RWPE1 (cell line): ENCODE measurements around the gene KRT35.

ENCODE experiments used
- CTCF ChIA-PET: fragments of 350-600 bp; sonication (Branson Sonifier 250); formaldehyde crosslinking; extraction: SDS; loops from one replicate; lab custom pipeline; 2021; lab: Yijun Ruan, JAX
- POLR2A ChIA-PET: fragments of 400-600 bp; formaldehyde crosslinking; extraction: SDS; loops from one replicate; lab custom pipeline; 2020; ENCODE audit warnings: antibody characterized with exemption; ENCODE audit not compliant: low non-redundant PET; lab: Yijun Ruan, JAX
- DNase-seq: peaks from one replicate; pipeline ENCODE4 v3.0.0; 2012; ENCODE audit warnings: low spot score
- H3K27ac ChIP-seq: fragments of 450-650 bp; 2 replicates; pipeline ENCODE4 v1.5.1; 2017
- TF ChIP-seq, protein P1 (sequence below): fragments of 450-650 bp; conservative IDR thresholded peaks from 2 replicates; pipeline ENCODE4 v1.5.1; 2017; ENCODE audit warnings: low read depth, mild to moderate bottlenecking

Gene KRT35

DNA sequence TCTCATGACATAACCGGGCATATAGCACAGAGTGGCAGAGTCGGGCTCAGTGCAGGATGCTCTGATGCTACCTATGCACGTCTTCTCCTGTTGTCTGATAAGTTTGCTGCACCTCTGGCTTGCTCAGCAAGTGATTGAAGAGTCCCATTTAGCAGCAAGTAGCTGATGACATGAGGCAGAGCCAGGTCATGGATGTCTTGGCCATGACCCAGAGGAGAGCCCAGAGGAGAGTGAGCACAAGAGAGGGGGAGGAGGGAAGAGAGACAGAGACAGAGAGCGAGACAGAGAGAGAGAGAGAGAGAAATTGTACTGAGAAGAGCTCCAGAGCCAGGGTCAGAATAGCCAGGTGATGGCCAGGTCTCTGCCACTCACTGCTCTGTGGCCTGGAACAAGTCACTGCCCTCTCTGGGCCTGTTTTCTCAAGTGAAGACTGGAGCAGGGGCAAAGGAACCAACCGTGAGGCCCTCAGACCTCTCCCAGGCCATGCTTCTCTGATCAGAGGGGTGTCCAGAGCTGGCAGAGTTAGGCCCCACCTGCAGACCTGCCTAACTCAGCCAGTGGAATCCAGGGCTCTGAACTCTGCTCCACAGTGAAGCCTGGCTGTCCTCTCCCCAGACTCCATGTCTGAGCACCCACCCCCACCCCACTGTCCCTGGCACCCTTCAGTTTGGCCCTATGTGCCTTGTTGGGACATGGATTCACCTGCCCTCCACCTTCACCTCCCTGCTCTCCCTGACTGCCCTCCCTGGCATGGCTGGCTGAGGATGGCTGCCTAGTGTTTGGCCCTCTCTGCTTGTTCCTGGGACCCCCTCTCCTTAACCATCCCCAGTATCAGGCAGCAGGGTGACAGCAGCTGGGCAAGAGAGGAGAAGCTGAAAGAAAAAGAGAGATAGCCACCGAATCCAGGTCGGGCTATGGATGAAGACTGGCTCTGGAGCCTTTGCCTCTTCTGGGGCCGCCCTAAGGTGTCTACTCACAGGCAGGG, 4.3 kb upstream of the KRT35 start:
- H3K27ac ChIP-seq: no peak overlapping the region
- ChIA-PET POLR2A (no interaction called here), CTCF (interaction anchor here (0.6 to 1.6 kb wide), 3 partner anchors 51 to 1484 kb away, joined by 3 read pairs; no protein-coding TSS in a partner anchor)
- no peak for DNase-seq
- TF ChIP-seq, protein P1, sequence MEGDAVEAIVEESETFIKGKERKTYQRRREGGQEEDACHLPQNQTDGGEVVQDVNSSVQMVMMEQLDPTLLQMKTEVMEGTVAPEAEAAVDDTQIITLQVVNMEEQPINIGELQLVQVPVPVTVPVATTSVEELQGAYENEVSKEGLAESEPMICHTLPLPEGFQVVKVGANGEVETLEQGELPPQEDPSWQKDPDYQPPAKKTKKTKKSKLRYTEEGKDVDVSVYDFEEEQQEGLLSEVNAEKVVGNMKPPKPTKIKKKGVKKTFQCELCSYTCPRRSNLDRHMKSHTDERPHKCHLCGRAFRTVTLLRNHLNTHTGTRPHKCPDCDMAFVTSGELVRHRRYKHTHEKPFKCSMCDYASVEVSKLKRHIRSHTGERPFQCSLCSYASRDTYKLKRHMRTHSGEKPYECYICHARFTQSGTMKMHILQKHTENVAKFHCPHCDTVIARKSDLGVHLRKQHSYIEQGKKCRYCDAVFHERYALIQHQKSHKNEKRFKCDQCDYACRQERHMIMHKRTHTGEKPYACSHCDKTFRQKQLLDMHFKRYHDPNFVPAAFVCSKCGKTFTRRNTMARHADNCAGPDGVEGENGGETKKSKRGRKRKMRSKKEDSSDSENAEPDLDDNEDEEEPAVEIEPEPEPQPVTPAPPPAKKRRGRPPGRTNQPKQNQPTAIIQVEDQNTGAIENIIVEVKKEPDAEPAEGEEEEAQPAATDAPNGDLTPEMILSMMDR: no peak

DNA sequence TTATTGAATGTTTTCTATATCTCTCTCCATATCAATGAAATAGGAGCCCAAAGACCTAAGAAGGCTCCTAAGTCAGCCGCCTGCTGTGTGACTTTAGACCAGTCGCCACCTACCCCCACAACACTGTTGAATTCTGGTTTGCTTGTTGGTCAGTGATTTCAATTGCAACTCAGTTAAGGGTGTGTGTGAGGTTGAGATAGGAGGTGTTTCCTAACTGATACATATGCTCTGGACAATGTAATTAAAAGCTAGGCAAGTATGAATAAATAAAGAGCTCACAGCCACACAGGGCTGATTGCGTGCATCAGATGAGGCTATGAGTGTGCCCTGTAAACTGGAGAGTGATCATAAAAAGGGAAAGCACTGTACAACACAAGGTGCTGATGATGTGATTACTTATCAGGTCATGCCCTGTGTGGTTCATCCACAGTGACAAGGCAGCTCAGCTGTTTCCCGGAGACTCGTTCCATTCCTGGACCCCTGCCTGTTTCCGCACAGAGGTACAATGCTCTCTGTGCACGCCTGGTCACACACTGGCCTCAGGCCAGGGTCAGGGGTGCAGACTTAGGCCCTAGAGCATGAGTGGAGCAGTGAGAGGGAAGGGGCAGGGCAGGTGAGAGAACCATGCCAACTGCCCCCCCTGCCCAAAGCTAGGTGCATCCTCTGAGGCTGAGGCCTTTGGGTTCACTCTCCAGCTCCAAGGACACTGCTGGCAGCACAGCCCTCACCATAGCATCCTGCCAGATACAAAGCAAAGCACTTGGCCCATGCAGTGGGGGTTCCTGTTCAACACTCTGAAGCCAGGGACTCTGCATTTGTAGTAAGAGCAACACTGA, 3.3 kb upstream of the KRT35 start:
- ChIA-PET CTCF (interaction anchor here (0.6 to 1.5 kb wide), 3 partner anchors 12 to 1483 kb away, joined by 3 to 5 read pairs (median 3); no protein-coding TSS in a partner anchor), POLR2A (no interaction called here)
- TF ChIP-seq, protein P1: no peak
- DNase-seq: no peak
- H3K27ac ChIP-seq: no peak overlapping the region

DNA sequence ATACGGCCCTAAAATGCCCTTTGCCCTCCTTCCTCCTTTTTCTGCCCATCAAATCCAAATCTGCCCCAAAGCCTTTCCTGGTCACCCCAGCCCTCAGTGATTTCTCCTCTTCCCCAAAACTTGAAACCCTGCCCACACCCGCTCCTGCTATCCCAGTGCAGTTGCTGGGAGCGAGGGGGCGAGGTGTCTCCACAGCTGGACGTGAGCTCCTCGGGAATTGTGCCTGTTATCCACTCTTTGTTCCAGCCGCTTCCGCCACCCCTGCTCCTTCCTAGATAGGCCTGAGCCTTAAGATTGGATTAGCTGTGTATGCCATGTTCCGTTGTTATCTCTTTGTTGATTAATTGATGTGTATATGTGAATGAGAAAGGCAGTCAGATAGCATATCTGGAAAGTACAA, 2.6 kb upstream of the KRT35 start:
- TF ChIP-seq, protein P1: no peak
- CTCF ChIA-PET: interaction anchor here (1.5 kb wide), 1 partner anchor 12 kb away, joined by 5 read pairs; no protein-coding TSS in a partner anchor

DNA sequence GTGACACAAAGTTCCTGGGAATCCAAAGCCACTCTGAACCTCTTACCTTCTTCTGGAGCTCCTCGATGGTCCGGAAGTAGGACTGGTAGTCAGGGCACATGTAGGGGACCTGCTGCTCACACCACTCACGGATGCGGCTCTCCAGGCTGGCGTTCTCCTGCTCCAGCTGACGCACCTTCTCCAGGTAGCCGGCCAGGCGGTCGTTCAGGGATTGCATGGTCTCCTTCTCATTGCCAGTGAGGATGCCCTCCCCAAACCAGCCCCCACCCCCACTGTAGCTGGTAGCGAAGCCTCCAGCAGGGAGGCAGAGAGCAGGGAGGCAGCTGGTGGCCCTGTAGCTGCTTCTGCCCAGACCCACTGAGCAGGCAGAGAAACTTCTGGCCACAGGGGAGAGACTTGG, 370 bp downstream of the KRT35 start:
- POLR2A ChIA-PET: no interaction called here
- TF ChIP-seq, protein P1: no peak
- H3K27ac ChIP-seq: no peak overlapping the region
- CTCF ChIA-PET: no interaction called here
- DNase-seq: no peak

More for the DNA sequence above, 2.6 kb upstream of the KRT35 start:
- POLR2A ChIA-PET: no interaction called here
- no peak for DNase-seq
- H3K27ac ChIP-seq: no peak overlapping the region

DNA sequence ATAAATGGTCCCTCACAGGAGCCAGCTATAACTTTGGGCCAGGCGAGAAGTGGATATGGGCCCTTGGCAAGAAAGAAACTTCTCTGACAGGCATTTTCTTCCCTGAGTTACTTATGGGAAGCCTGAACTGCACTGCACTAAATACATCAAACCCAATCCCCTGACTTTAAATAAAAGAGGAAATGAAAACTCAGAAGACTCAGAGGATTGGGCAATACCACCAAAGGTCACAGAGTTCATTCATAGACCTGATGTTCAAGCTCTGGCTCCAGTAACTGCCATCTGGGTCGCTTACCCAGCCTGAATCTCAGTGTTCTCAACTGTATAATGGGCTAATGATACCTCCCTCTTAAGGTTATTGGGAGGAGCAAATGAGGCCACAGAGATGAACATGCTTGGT, 815 bp downstream of the KRT35 start:
- ChIA-PET POLR2A (interaction anchor here (0.6 kb wide), 1 partner anchor 1171 kb away, joined by 3 read pairs; no protein-coding TSS in a partner anchor), CTCF (no interaction called here)
- no peak for DNase-seq

DNA sequence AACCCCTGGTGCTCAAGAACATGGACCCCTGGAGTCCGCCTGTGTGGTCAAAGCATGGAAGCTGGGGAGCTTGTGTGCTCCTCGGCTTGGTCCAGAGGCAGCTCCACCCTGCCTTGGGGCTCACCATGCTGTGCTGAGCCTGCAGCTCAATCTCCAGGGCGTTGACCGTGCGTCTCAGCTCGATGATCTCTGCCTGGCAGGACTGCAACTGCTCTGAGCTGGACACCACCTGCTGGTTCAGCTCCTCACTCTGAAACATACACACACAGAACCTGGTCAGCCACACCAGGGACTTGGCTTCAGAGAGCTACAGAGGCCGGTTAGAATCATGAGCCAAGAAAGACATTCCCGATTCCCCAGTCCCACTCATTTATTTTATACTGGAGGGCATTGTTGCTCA, 2.7 kb downstream of the KRT35 start:
- DNase-seq: no peak
- ChIA-PET POLR2A (no interaction called here), CTCF (no interaction called here)
- TF ChIP-seq, protein P1: no peak
- H3K27ac ChIP-seq: no peak overlapping the region

More for the DNA sequence above, 815 bp downstream of the KRT35 start:
- TF ChIP-seq, protein P1: no peak
- H3K27ac ChIP-seq: no peak overlapping the region
